OCI-LY1 (cell line): ENCODE measurements around the gene P2RX4.

Experiments used
- H2AFZ ChIP-seq: fragments of 200-600 bp; sonication (generic), shearing (Covaris generic); 2 replicates; pipeline ENCODE4 v1.6.0; 2014; ENCODE audit warnings: antibody characterized with exemption, mild to moderate bottlenecking, low read length
- H3F3A ChIP-seq: fragments of 200-600 bp; sonication (generic), shearing (Covaris generic); 2 replicates; pipeline ENCODE4 v1.6.0; 2014; ENCODE audit warnings: mild to moderate bottlenecking, antibody characterized with exemption, low read length, moderate library complexity; ENCODE audit not compliant: insufficient read depth
- H3K27ac ChIP-seq: fragments of 200-600 bp; sonication (generic); 2 replicates; pipeline ENCODE4 v1.5.1; 2014; ENCODE audit warnings: low read length, mixed run types, mild to moderate bottlenecking, low read depth; ENCODE audit not compliant: poor library complexity, severe bottlenecking
- H3K27me3 ChIP-seq: fragments of 200-600 bp; sonication (generic); 2 replicates; pipeline ENCODE4 v1.6.0; 2014; ENCODE audit warnings: antibody characterized with exemption, mild to moderate bottlenecking, low read length, moderate library complexity; ENCODE audit not compliant: insufficient read depth
- H3K36me3 ChIP-seq: fragments of 200-600 bp; sonication (generic); 2 replicates; pipeline ENCODE4 v1.6.1; 2014; ENCODE audit warnings: mild to moderate bottlenecking, antibody characterized with exemption, low read length, moderate library complexity, mixed read lengths; ENCODE audit not compliant: insufficient read depth
- H3K4me1 ChIP-seq: fragments of 200-600 bp; sonication (generic); 2 replicates; pipeline ENCODE4 v1.5.1; 2014; ENCODE audit warnings: mild to moderate bottlenecking, low read length, moderate library complexity; ENCODE audit not compliant: insufficient read depth, severe bottlenecking
- H3K4me2 ChIP-seq: fragments of 200-600 bp; sonication (generic), shearing (Covaris generic); 2 replicates; pipeline ENCODE4 v1.6.1; 2014; ENCODE audit warnings: low read length
- H3K4me3 ChIP-seq: fragments of 200-600 bp; sonication (generic); 2 replicates; pipeline ENCODE4 v1.5.1; 2014; ENCODE audit warnings: low read length, low read depth, mild to moderate bottlenecking, mixed read lengths; ENCODE audit not compliant: poor library complexity, severe bottlenecking
- H3K79me2 ChIP-seq: fragments of 200-600 bp; shearing (Covaris generic); 2 replicates; pipeline ENCODE4 v1.6.1; 2016; ENCODE audit warnings: mixed run types, low read length, mixed read lengths; ENCODE audit not compliant: insufficient read depth
- H3K9ac ChIP-seq: fragments of 200-600 bp; sonication (generic), shearing (Covaris generic); 2 replicates; pipeline ENCODE4 v1.6.1; 2014; ENCODE audit warnings: mild to moderate bottlenecking, low read length, mixed read lengths
- H3K9me2 ChIP-seq: fragments of 200-600 bp; sonication (generic), shearing (Covaris generic); 2 replicates; pipeline ENCODE4 v1.6.1; 2014; ENCODE audit warnings: low read depth, mild to moderate bottlenecking, low read length, mixed read lengths
- H3K9me3 ChIP-seq: fragments of 200-600 bp; shearing (Covaris generic); 2 replicates; pipeline ENCODE4 v1.6.1; 2014; ENCODE audit warnings: low read length, mixed read lengths
- H4K20me1 ChIP-seq: fragments of 200-600 bp; sonication (generic), shearing (Covaris generic); 2 replicates; pipeline ENCODE4 v1.6.0; 2016; ENCODE audit warnings: mild to moderate bottlenecking, low read length; ENCODE audit not compliant: insufficient read depth
- CTCF ChIP-seq: fragments of 200-600 bp; sonication (generic), shearing (Covaris generic); IDR thresholded peaks from 2 replicates; pipeline ENCODE4 v1.5.1; 2017; ENCODE audit warnings: mild to moderate bottlenecking, antibody characterized with exemption, low read length, moderate library complexity, mixed read lengths
- EZH2 ChIP-seq: fragments of 200-600 bp; sonication (generic), shearing (Covaris generic); IDR thresholded peaks from 2 replicates; pipeline ENCODE4 v1.8.0; 2017; ENCODE audit warnings: borderline replicate concordance, mixed run types, mild to moderate bottlenecking, antibody characterized with exemption, low read length, moderate library complexity, mixed read lengths

Gene P2RX4

GRCh38 chr12:121238086-121238485 is 28.2 kb downstream of the P2RX4 start:
- H3K27ac ChIP-seq, result peak overlapping the region; percentile 68
- no peak for TF ChIP-seq EZH2
- TF ChIP-seq CTCF, result no peak
- H3K27me3 ChIP-seq, result no peaks in the 10 kb centered on the region
- H4K20me1 ChIP-seq, result no peaks in the 10 kb centered on the region
- H3K9ac ChIP-seq, result no peak overlapping the region
- H3K4me3 ChIP-seq, result no peak overlapping the region
- peaks cover 5% of the 10 kb centered on the region; the same call in 1 of the 2 replicates for H3K36me3 ChIP-seq
- H3K9me2 ChIP-seq, result no peaks in the 10 kb centered on the region
- peaks cover 36% of the 10 kb centered on the region for H3K4me1 ChIP-seq
- no peak overlapping the region for H3K4me2 ChIP-seq
- H3K79me2 ChIP-seq, result no peaks in the 10 kb centered on the region
- no peaks in the 10 kb centered on the region for H3F3A ChIP-seq
- no peak overlapping the region for H2AFZ ChIP-seq
- H3K9me3 ChIP-seq, result no peaks in the 10 kb centered on the region

GRCh38 chr12:121238604-121239350 is 28.8 kb downstream of the P2RX4 start:
- no peaks in the 10 kb centered on the region for H3K27me3 ChIP-seq
- no peaks in the 10 kb centered on the region for H3K9me3 ChIP-seq
- no peaks in the 10 kb centered on the region for H3F3A ChIP-seq
- H3K27ac ChIP-seq, result peak overlapping the region; percentile 68
- no peak overlapping the region for H3K9ac ChIP-seq
- H4K20me1 ChIP-seq, result no peaks in the 10 kb centered on the region
- H3K4me3 ChIP-seq, result no peak overlapping the region
- H3K36me3 ChIP-seq, result peaks cover 12% of the 10 kb centered on the region; the same call in 1 of the 2 replicates
- H2AFZ ChIP-seq, result no peak overlapping the region
- H3K4me1 ChIP-seq, result peaks cover 36% of the 10 kb centered on the region
- H3K4me2 ChIP-seq, result no peak overlapping the region
- no peaks in the 10 kb centered on the region for H3K9me2 ChIP-seq
- H3K79me2 ChIP-seq, result no peaks in the 10 kb centered on the region
- TF ChIP-seq EZH2, result no peak
- no peak for TF ChIP-seq CTCF

GRCh38 chr12:121239351-121240061 is 29.6 kb downstream of the P2RX4 start:
- H3K9ac ChIP-seq, result no peak overlapping the region
- H4K20me1 ChIP-seq, result no peaks in the 10 kb centered on the region
- H3F3A ChIP-seq, result no peaks in the 10 kb centered on the region
- H3K9me3 ChIP-seq, result no peaks in the 10 kb centered on the region
- peak overlapping the region; percentile 68 for H3K27ac ChIP-seq
- H3K4me3 ChIP-seq, result no peak overlapping the region
- no peaks in the 10 kb centered on the region for H3K27me3 ChIP-seq
- H3K79me2 ChIP-seq, result no peaks in the 10 kb centered on the region
- H3K9me2 ChIP-seq, result no peaks in the 10 kb centered on the region
- H3K4me2 ChIP-seq, result no peak overlapping the region
- peaks cover 14% of the 10 kb centered on the region; the same call in 1 of the 2 replicates for H3K36me3 ChIP-seq
- no peak overlapping the region for H2AFZ ChIP-seq
- no peak for TF ChIP-seq CTCF
- TF ChIP-seq EZH2, result no peak
- H3K4me1 ChIP-seq, result peaks cover 36% of the 10 kb centered on the region
